B cell (primary cell): ENCODE data around the gene DCT. TPM values are rescaled to one million over a fixed set of nuclear protein-coding genes. Genes with fewer than 3 reads are reported as not detected.
"Not testable (repeated sequence)": the region's sequence is repeated elsewhere in the genome, so short reads cannot be mapped to it uniquely, and the experiment has no call there.

ENCODE experiments used
- ATAC-seq: fragments of 200-7000 bp; cut with Tn5 transposase; one replicate; pipeline ENCODE4 v1.10.0; 2021; ENCODE audit warnings: low read depth, mild to moderate bottlenecking, moderate number of reproducible peaks, moderate library complexity
- CTCF ChIA-PET: fragments of 350-600 bp; sonication (Branson Sonifier 250); formaldehyde crosslinking; loops from one replicate; lab custom pipeline; 2021; ENCODE audit warnings: antibody characterized with exemption, inconsistent platforms; lab: Charles Lee
- POLR2A ChIA-PET: fragments of 350-600 bp; sonication (Branson Sonifier 250); formaldehyde crosslinking; loops from one replicate; lab custom pipeline; 2021; ENCODE audit warnings: antibody characterized with exemption; lab: Charles Lee
- DNase-seq: peaks from one replicate; pipeline ENCODE4 v3.0.0; 2013
- H2AFZ ChIP-seq: 2 replicates; pipeline ENCODE4 v1.6.1; 2012; ENCODE audit warnings: mild to moderate bottlenecking, low read depth, low read length; ENCODE audit not compliant: insufficient read depth, poor library complexity, severe bottlenecking
- H3K27ac ChIP-seq, 2 donors: 1 replicate in 1 of 2; 2 replicates in 1 of 2; pipeline ENCODE4 v1.5.1; 2012 to 2013; ENCODE audit warnings: low read length in 2 of 2, mild to moderate bottlenecking in 2 of 2, moderate library complexity in 1 of 2
- H3K27me3 ChIP-seq, 4 experiments: fragments of 200-600 bp in 1 of 4; sonication (generic) in 1 of 4; replicated peaks in 1 of 4; 1 replicate in 2 of 4; 2 replicates in 2 of 4; pipeline versions ENCODE4 v1.6.1 to v1.7.0; 2013 to 2016; ENCODE audit warnings: low read length in 3 of 4, mild to moderate bottlenecking in 2 of 4, mixed read lengths in 1 of 4, moderate library complexity in 1 of 4; ENCODE audit not compliant: insufficient read depth in 4 of 4, control insufficient read depth in 3 of 4; ENCODE audit errors: control extremely low read depth in 1 of 4
- H3K36me3 ChIP-seq, 2 experiments: replicated peaks in 1 of 2; 1 replicate in 1 of 2; 2 replicates in 1 of 2; pipeline versions ENCODE4 v1.6.1 to v1.7.1; 2013; ENCODE audit warnings: low read length in 1 of 2; ENCODE audit not compliant: insufficient read depth in 2 of 2, control insufficient read depth in 1 of 2; ENCODE audit errors: control extremely low read depth in 1 of 2, extremely low read depth in 1 of 2
- H3K4me1 ChIP-seq, 2 donors: fragments of 200-600 bp in 1 of 2; sonication (generic) in 1 of 2; 1 replicate in 1 of 2; 2 replicates in 1 of 2; pipeline versions ENCODE4 v1.5.1 to v1.6.1; 2013 to 2017; ENCODE audit warnings: low read length in 2 of 2; ENCODE audit not compliant: control insufficient read depth in 2 of 2, insufficient read depth in 2 of 2
- H3K4me2 ChIP-seq: replicated peaks from 2 replicates; pipeline ENCODE3; 2012; ENCODE audit warnings: mild to moderate bottlenecking, low read depth, low read length; ENCODE audit not compliant: poor library complexity, severe bottlenecking
- H3K4me3 ChIP-seq, 5 experiments: fragments of 200-600 bp in 1 of 5; sonication (generic) in 1 of 5; 1 replicate in 3 of 5; 2 replicates in 2 of 5; pipeline versions ENCODE4 v1.5.1 to v1.7.0; 2011 to 2016; ENCODE audit warnings: low read length in 4 of 5, mild to moderate bottlenecking in 4 of 5, low read depth in 2 of 5, control low read depth in 1 of 5, moderate library complexity in 1 of 5; ENCODE audit not compliant: insufficient read depth in 1 of 5; ENCODE audit errors: control extremely low read depth in 1 of 5, extremely low read depth in 1 of 5
- H3K79me2 ChIP-seq: fragments of 200-600 bp; sonication (generic); one replicate; pipeline ENCODE4 v1.6.0; 2016; ENCODE audit warnings: low read length; ENCODE audit not compliant: control insufficient read depth, insufficient read depth
- H3K9ac ChIP-seq: fragments of 200-600 bp; sonication (generic); 2 replicates; pipeline ENCODE4 v1.6.1; 2017; ENCODE audit warnings: mild to moderate bottlenecking, low read length, moderate library complexity
- H3K9me3 ChIP-seq, 3 donors: one replicate each; pipeline versions ENCODE4 v1.6.1 to v1.7.1; 2013; ENCODE audit warnings: low read length in 2 of 3; ENCODE audit not compliant: control insufficient read depth in 2 of 3, insufficient read depth in 1 of 3; ENCODE audit errors: control extremely low read depth in 1 of 3
- H4K20me1 ChIP-seq: 2 replicates; pipeline ENCODE4 v1.6.0; 2012; ENCODE audit warnings: mild to moderate bottlenecking, low read length; ENCODE audit not compliant: insufficient read depth, control insufficient read depth, poor library complexity, severe bottlenecking
- H3K27ac Mint-ChIP-seq: one replicate; pipeline ENCODE4 v1.8.0; 2021; ENCODE audit warnings: mixed read lengths
- H3K27me3 Mint-ChIP-seq: one replicate; pipeline ENCODE4 v1.8.0; 2021; ENCODE audit warnings: mixed read lengths
- H3K4me1 Mint-ChIP-seq: one replicate; pipeline ENCODE4 v1.8.0; 2021; ENCODE audit warnings: mixed read lengths
- H3K4me3 Mint-ChIP-seq: one replicate; pipeline ENCODE4 v1.8.0; 2021; ENCODE audit warnings: mixed read lengths
- H3K9me3 Mint-ChIP-seq: one replicate; pipeline ENCODE4 v1.8.0; 2022; ENCODE audit warnings: mixed read lengths; ENCODE audit not compliant: insufficient read depth
- EZH2 ChIP-seq: IDR thresholded peaks from 2 replicates; pipeline ENCODE4 v1.6.1; 2012; ENCODE audit warnings: borderline replicate concordance, low read depth, mild to moderate bottlenecking, moderate library complexity, low read length; ENCODE audit not compliant: insufficient read depth, poor library complexity, severe bottlenecking
- WGBS: methylation state at CpG from one replicate; pipeline ENCODE4 v1.1.5; 2013; ENCODE audit warnings: missing lambda C conversion rate; ENCODE audit not compliant: insufficient coverage; 5-methylcytosine and 5-hydroxymethylcytosine counted together
- intact Hi-C: fragments of 100-400 bp; cut with micrococcal nuclease; formaldehyde crosslinking; loops from one replicate; pipeline ENCODE4 v1.10.0; 2022
- polyA minus RNA-seq: library from RNA; depleted of rRNA, polyadenylated mRNA; stranded (reverse); fragments of >200 nt; gene quantifications from 2 replicates; pipeline ENCODE4 v1.2.3, GENCODE V29; 2012
- polyA plus RNA-seq: library from polyadenylated mRNA; depleted of rRNA; stranded (reverse); fragments of >200 nt; gene quantifications from 2 replicates; pipeline ENCODE4 v1.2.3, GENCODE V29; 2012
- total RNA-seq, 2 donors: library from RNA; stranded (reverse); fragments of 120-200 nt in 1 of 2; gene quantifications; 1 replicate in 1 of 2; 2 replicates in 1 of 2; pipeline versions ENCODE4 v1.2.3 to v1.2.4, GENCODE V29; 2013 to 2022
- TF ChIP-seq, protein P1 (sequence below): fragments of 200-600 bp; IDR thresholded peaks from one replicate; pipeline ENCODE4 v1.8.0; 2022; ENCODE audit warnings: antibody characterized with exemption, mild to moderate bottlenecking

Gene DCT
- total RNA-seq (0.10 and 0.22 TPM in 2 replicates), polyA plus RNA-seq (0.03 and 0.18 TPM in 2 replicates), polyA minus RNA-seq (0.29 TPM in 1 of 2 replicates, not detected in the other)
- 0.16 TPM for total RNA-seq (2013)

DNA sequence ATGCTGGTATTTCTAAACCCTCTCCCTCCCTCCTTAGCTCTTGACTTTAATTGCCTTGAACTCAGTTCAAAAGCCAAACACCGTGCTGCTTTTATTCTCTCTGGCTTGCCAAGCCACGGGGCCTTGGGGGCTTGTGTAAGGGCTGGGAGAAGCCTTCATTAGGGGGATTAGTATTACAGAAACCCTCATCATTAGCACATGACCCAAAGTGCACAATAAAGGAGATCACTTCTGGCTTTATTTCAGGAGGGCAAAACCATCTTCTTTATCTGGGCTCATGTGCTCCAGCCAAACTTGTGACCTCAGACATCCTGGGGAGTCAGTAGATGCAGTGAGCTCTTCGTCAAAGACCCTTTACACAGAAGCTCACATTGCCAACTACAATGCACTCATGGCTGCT lies at the start of gene DCT:
DCT (minus strand) TSS at position 67 of the 400 bp plus-strand sequence. CDS start 427 bp downstream, outside the sequence.
- H3K27ac ChIP-seq = no peak within 1 kb of the TSS
- CTCF ChIA-PET = interaction anchor here (1.6 kb wide), 1 partner anchor 44 kb away, joined by 4 read pairs; no protein-coding TSS in a partner anchor
- Mint-ChIP-seq H3K4me3 (no peak within 1 kb of the TSS), H3K27ac (no peak within 1 kb of the TSS), H3K27me3 (peaks cover 14% of the 10 kb centered on the region), H3K4me1 (no peaks in the 10 kb centered on the region), H3K9me3 (no peaks in the 10 kb centered on the region)
- H3K9me3 ChIP-seq = peaks cover 0 to 2% (median 0%) of the 10 kb centered on the region in 3 donors
- H3K4me3 ChIP-seq = no peak within 1 kb of the TSS
- no peak for TF ChIP-seq EZH2
- TF ChIP-seq, protein P1, sequence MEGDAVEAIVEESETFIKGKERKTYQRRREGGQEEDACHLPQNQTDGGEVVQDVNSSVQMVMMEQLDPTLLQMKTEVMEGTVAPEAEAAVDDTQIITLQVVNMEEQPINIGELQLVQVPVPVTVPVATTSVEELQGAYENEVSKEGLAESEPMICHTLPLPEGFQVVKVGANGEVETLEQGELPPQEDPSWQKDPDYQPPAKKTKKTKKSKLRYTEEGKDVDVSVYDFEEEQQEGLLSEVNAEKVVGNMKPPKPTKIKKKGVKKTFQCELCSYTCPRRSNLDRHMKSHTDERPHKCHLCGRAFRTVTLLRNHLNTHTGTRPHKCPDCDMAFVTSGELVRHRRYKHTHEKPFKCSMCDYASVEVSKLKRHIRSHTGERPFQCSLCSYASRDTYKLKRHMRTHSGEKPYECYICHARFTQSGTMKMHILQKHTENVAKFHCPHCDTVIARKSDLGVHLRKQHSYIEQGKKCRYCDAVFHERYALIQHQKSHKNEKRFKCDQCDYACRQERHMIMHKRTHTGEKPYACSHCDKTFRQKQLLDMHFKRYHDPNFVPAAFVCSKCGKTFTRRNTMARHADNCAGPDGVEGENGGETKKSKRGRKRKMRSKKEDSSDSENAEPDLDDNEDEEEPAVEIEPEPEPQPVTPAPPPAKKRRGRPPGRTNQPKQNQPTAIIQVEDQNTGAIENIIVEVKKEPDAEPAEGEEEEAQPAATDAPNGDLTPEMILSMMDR = no peak
- no CpG with 5 or more reads among the region's 3 CpGs for WGBS
- POLR2A ChIA-PET = no interaction called here
- H3K79me2 ChIP-seq = no peaks in the 10 kb centered on the region
- H3K9ac ChIP-seq = no peak within 1 kb of the TSS
- ATAC-seq = no peak
- no peaks in the 10 kb centered on the region for H3K27me3 ChIP-seq
- no peaks in the 10 kb centered on the region for H3K36me3 ChIP-seq
- no peak within 1 kb of the TSS for H3K4me2 ChIP-seq
- intact Hi-C loops = no loop called here
- no peak within 1 kb of the TSS for H2AFZ ChIP-seq
- no peaks in the 10 kb centered on the region for H4K20me1 ChIP-seq
- H3K4me1 ChIP-seq = no peaks in the 10 kb centered on the region
- DNase-seq = no peak

DNA sequence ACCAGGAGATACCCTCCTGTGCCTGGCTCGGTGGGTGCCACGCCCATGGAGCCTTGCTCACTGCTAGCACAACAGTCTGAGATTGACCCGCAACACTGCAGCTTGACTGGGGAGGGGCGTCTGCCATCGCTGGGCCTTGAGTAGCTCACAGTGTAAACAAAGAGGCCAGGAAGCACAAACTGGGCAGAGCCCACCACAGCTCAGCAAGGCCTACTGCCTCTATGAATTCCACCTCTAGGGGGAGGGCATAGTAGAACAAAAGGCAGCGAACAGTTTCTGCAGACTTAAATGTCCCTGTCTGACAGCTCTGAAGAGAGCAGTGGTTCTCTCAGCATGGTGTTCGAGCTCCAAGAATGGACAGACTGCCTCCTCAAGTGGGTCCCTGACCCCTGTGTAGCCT lies 47.5 kb upstream of the DCT start:
- CTCF ChIA-PET, H3K4me3 ChIP-seq, H3K27ac ChIP-seq, DNase-seq, H3K4me1 ChIP-seq, H4K20me1 ChIP-seq, H3K79me2 ChIP-seq, H3K9me3 ChIP-seq, ATAC-seq, H3K4me1 Mint-ChIP-seq, H3K36me3 ChIP-seq, H3K4me3 Mint-ChIP-seq, H3K4me2 ChIP-seq, H3K9ac ChIP-seq, H3K27me3 ChIP-seq, intact Hi-C loops, POLR2A ChIA-PET, H3K27ac Mint-ChIP-seq, H3K9me3 Mint-ChIP-seq, H2AFZ ChIP-seq: not testable (repeated sequence)
- peaks cover 29% of the 10 kb centered on the region for H3K27me3 Mint-ChIP-seq
- WGBS = 73% methylated on average over 7 of the region's 7 CpGs
